Measurements from ENCODE around the gene EFCAB8.

Gene EFCAB8

DNA sequence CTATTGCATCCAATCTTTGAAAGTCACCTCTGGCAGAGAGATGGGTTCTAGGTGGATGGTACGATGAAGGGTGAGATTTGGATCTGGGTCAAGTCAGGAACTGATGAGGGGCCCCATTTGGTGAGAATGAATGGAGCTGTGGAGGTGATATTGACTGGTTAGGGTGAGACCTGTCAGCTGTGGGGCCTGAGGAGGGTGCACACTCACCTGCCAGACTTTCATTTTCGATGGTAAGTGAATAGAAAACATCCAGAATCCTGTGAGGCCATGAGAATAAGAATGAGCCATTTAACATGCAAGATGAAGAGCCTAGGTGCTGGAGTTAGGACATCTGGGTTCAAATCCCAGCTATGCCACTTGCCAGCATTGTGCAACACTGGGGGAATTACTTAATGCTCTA is 138.7 kb downstream of the EFCAB8 start:
- TF ChIP-seq TEAD4 (IDR thresholded peaks at IDR 0.05), result no peak
- no peak for TF ChIP-seq EP300 (IDR thresholded peaks at IDR 0.05; ENCODE audit: borderline replicate concordance)
- no peak for TF ChIP-seq TAF1 (IDR thresholded peaks at IDR 0.05; ENCODE audit: low read depth)
- no peak for TF ChIP-seq NFIC (IDR thresholded peaks at IDR 0.05)
- TF ChIP-seq YY1 (IDR thresholded peaks at IDR 0.05; ENCODE audit: low read depth), result no peak
- TF ChIP-seq CREB1 (IDR thresholded peaks at IDR 0.05; ENCODE audit: low read depth), result no peak
- TF ChIP-seq, protein P1, sequence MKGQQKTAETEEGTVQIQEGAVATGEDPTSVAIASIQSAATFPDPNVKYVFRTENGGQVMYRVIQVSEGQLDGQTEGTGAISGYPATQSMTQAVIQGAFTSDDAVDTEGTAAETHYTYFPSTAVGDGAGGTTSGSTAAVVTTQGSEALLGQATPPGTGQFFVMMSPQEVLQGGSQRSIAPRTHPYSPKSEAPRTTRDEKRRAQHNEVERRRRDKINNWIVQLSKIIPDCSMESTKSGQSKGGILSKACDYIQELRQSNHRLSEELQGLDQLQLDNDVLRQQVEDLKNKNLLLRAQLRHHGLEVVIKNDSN (IDR thresholded peaks at IDR 0.05), result no peak

- no peak for TF ChIP-seq ZBTB7A (IDR thresholded peaks at IDR 0.05; ENCODE audit: low read depth)
- no peak for TF ChIP-seq REST (IDR thresholded peaks at IDR 0.05; ENCODE audit: low read depth)
- no peak for TF ChIP-seq NFIC (IDR thresholded peaks at IDR 0.05)
- no peak for TF ChIP-seq RAD21 (IDR thresholded peaks at IDR 0.05; ENCODE audit: low read depth)
- TF ChIP-seq EP300 (IDR thresholded peaks at IDR 0.05; ENCODE audit: borderline replicate concordance), result no peak
- no peak for TF ChIP-seq MAX (IDR thresholded peaks at IDR 0.05)
- TF ChIP-seq EGR1 (IDR thresholded peaks at IDR 0.05), result no peak
Measured at GRCh38 chr20:32999603-33000250, 141.0 kb downstream of the EFCAB8 start.

- TF ChIP-seq MAX (IDR thresholded peaks at IDR 0.05), result no peak
- peak; percentile 31 for TF ChIP-seq NFIC (IDR thresholded peaks at IDR 0.05)
Measured at GRCh38 chr20:33000802-33001466, 142.2 kb downstream of the EFCAB8 start.

DNA sequence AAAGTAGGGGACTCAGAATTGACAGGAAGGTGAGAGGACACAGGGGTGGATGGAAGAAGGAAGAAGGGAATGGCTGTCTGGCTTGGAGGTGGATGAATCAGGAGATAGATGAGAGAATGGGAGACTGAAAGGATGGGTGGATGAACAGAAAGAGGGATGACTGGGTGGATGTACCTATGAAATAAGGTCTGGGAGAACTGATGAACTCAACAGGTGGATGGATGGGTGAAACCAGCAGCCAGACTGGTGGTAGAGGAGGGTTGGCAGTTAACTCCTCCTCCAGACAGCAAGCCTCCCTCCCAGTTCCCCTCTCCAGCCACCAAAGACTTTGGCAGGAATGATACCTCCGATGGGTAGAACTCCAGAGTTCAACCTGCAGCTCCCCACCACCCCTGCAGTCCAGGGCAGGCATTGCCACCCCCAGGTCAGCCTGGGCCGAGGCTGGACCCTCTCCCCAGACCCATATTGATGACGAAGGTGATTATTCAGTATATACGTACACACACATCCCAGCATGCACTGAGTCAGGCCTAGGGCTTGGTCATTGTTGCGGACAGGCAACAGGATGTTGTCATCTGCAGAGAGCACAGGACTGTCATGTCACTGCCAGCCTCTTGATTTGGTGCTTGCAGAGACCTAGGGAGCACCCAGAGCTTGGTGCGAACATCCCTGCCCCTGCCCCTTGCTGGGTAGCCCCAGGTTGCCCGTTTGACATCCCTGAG is 143.5 kb downstream of the EFCAB8 start:
- TF ChIP-seq NFIC (IDR thresholded peaks at IDR 0.05) (no peak), RAD21 (IDR thresholded peaks at IDR 0.05; ENCODE audit: low read depth) (no peak), MAX (IDR thresholded peaks at IDR 0.05) (no peak), EP300 (IDR thresholded peaks at IDR 0.05; ENCODE audit: borderline replicate concordance) (no peak), REST (IDR thresholded peaks at IDR 0.05; ENCODE audit: low read depth) (no peak), CREB1 (IDR thresholded peaks at IDR 0.05; ENCODE audit: low read depth) (no peak), TEAD4 (IDR thresholded peaks at IDR 0.05) (no peak), EGR1 (IDR thresholded peaks at IDR 0.05) (no peak), CEBPB (IDR thresholded peaks at IDR 0.05) (no peak), TCF12 (IDR thresholded peaks at IDR 0.05; ENCODE audit: low read depth) (no peak), FOXM1 (IDR thresholded peaks at IDR 0.05; ENCODE audit: borderline replicate concordance, low read depth) (no peak), YY1 (IDR thresholded peaks at IDR 0.05; ENCODE audit: low read depth) (no peak), ZBTB7A (IDR thresholded peaks at IDR 0.05; ENCODE audit: low read depth) (no peak), TAF1 (IDR thresholded peaks at IDR 0.05; ENCODE audit: low read depth) (no peak)
- TF ChIP-seq, protein P1 (IDR thresholded peaks at IDR 0.05), result no peak

GRCh38 chr20:33004141-33004751 is 145.5 kb downstream of the EFCAB8 start, which contains the start of gene SUN5:
TSS of gene SUN5 (minus strand) at chr20:33004433. CDS start at chr20:33004340, 93 bp downstream.
- TF ChIP-seq EGR1 (IDR thresholded peaks at IDR 0.05) (no peak), CREB1 (IDR thresholded peaks at IDR 0.05; ENCODE audit: low read depth) (no peak), REST (IDR thresholded peaks at IDR 0.05; ENCODE audit: low read depth) (no peak), EP300 (IDR thresholded peaks at IDR 0.05; ENCODE audit: borderline replicate concordance) (no peak), TCF12 (IDR thresholded peaks at IDR 0.05; ENCODE audit: low read depth) (no peak), NFIC (IDR thresholded peaks at IDR 0.05) (no peak), TEAD4 (IDR thresholded peaks at IDR 0.05) (no peak), FOXM1 (IDR thresholded peaks at IDR 0.05; ENCODE audit: borderline replicate concordance, low read depth) (no peak), CEBPB (IDR thresholded peaks at IDR 0.05) (no peak)
- TF ChIP-seq, protein P1 (IDR thresholded peaks at IDR 0.05), result no peak

Data from Ishikawa (cell line).